ENCODE results near the gene RBM14.
"Not testable (repeated sequence)": the region's sequence is repeated elsewhere in the genome, so short reads cannot be mapped to it uniquely, and the experiment has no call there.

DNA sequence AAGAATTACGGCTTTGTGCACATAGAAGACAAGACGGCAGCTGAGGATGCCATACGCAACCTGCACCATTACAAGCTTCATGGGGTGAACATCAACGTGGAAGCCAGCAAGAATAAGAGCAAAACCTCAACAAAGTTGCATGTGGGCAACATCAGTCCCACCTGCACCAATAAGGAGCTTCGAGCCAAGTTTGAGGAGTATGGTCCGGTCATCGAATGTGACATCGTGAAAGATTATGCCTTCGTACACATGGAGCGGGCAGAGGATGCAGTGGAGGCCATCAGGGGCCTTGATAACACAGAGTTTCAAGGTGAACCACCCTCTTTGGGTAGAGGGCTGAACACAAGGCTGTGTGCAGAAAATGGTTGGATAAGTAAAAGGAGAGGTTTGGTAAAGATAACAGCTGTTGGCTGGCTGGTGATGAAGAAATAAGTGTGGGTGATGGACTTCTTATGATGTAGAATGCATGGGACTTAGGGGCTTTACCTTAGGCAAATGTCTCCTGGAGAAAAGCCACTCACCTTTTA, 23.4 kb downstream of the RBM14 start:
- not testable (repeated sequence) for TF ChIP-seq ZNF274 (IDR thresholded peaks at IDR 0.05; ENCODE audit: low read depth, low read length); YY1 (IDR thresholded peaks at IDR 0.05; ENCODE audit: insufficient read depth, insufficient read length); SUZ12 (IDR thresholded peaks at IDR 0.05; ENCODE audit: extremely low read depth, insufficient read depth, insufficient read length)

Data from NT2/D1 (cell line).